Cardiac fibroblast (primary cell): ENCODE data around the gene IPO5.

Experiments used
- DNase-seq, 2 donors: peaks; one replicate each; pipeline versions ENCODE4 v3.0.0 to v3.0.0-alpha.2; 2010; ENCODE audit warnings: low read depth in 2 of 2
- H3K4me3 ChIP-seq, 2 donors: replicated peaks in 1 of 2; 1 replicate in 1 of 2; 2 replicates in 1 of 2; pipeline ENCODE4 v1.5.1; 2011; ENCODE audit warnings: low read depth in 2 of 2, low read length in 2 of 2, mild to moderate bottlenecking in 2 of 2, moderate library complexity in 1 of 2
- CTCF ChIP-seq: IDR thresholded peaks from one replicate; pipeline ENCODE4 v1.5.1; 2011; ENCODE audit warnings: low read depth, mild to moderate bottlenecking, low read length, inconsistent platforms

Gene IPO5

GRCh38 chr13:97977982-97978381 is 24.5 kb downstream of the IPO5 start:
- DNase-seq: no peak
- no peak for TF ChIP-seq CTCF
- H3K4me3 ChIP-seq: peak overlapping the region; percentile 15 to 88

- peak overlapping the region in 1 of 2 donors; percentile 88 for H3K4me3 ChIP-seq
- peak in 1 of 2 donors; percentile 53 for DNase-seq
- no peak for TF ChIP-seq CTCF
These were observed 25.2 kb downstream of the IPO5 start for GRCh38 chr13:97978651-97979050.

DNA sequence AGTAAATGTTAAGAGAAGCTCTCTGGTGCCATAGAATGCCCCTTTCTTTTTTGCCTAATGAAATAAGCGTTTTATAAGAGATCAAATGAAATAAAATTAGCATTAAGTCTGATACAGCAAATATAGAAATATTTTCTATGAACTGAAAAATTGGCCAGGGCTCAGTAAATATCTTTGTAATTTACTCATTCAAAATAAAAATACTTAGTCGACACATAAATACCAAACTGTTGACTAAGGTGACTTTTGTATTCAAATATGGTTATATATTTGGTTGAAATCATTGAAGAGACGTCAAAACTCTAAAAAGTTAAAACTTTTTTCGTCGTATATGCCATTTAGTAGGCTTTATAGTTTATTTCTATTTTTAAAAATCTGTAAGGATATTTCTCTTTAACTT is 25.6 kb downstream of the IPO5 start:
- H3K4me3 ChIP-seq: peak overlapping the region in 1 of 2 donors; percentile 88
- peak; percentile 15 to 69 for DNase-seq
- TF ChIP-seq CTCF: no peak

GRCh38 chr13:97979556-97979955 is 26.1 kb downstream of the IPO5 start:
- H3K4me3 ChIP-seq: no peak overlapping the region
- no peak for DNase-seq
- no peak for TF ChIP-seq CTCF

DNA sequence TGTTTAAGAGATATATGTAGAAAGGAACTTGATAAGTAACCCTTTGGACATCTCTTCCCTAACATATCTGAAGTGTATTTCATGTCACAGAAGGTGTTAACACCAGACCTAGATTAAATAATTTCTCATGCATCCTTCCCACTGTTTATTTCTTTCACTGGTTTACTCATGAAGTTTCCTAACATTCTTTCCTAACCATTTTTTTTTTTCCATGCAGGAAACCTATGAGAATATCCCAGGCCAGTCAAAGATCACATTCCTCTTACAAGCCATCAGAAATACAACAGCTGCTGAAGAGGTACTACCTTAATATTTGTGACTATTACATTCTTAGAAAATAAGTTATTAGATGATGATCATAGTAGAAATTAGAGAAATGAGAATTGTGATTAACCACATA is 28.8 kb downstream of the IPO5 start:
- H3K4me3 ChIP-seq: no peak overlapping the region
- no peak for TF ChIP-seq CTCF
- DNase-seq: peak in 1 of 2 donors; percentile 56

DNA sequence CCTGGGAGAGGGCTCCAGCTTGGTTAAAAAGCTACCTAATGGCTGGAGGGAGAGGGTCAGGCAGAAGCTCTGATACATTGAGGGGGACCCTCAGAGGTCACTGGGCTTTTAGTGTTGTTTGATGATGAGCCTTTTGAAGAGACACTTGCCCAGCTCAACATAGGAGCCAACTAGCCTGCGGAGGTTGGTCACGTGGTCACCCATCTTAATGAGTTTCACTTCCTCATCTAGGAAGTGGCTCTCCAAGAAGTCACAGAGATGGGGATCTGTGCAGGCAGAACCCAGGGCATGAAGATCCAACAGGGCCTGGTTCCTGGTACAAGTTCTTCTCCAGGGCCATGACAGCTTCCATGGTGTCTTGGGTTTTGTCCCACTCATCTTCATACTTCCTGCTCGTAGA is 33.4 kb downstream of the IPO5 start:
- no peak for DNase-seq
- no peak for TF ChIP-seq CTCF
- H3K4me3 ChIP-seq: no peak overlapping the region

- H3K4me3 ChIP-seq: no peak overlapping the region
- TF ChIP-seq CTCF: no peak
- no peak for DNase-seq
These were observed 46.2 kb downstream of the IPO5 start for GRCh38 chr13:97999653-98000052.
